HG03039 (cell line): Measurements from ENCODE around the gene ATP10A.

Experiments used
- ATAC-seq: cut with Tn5 transposase; IDR thresholded peaks from one replicate; pipeline ENCODE4 v1.9.1; 2021; ENCODE audit warnings: mild to moderate bottlenecking, moderate library complexity; ENCODE audit not compliant: unreplicated experiment

The ATP10A gene

GRCh38 chr15:25863111-25863967 is at the start of gene ATP10A:
Gene ATP10A, minus strand, starts transcription at chr15:25863327. Its CDS starts 231 bp downstream, at chr15:25863096.
- no peak for ATAC-seq

GRCh38 chr15:25912035-25912434 is 48.9 kb upstream of the ATP10A start:
- ATAC-seq = no peak

- no peak for ATAC-seq
Observed at GRCh38 chr15:25910832-25911231, 47.7 kb upstream of the ATP10A start.

GRCh38 chr15:25909806-25910205 is 46.7 kb upstream of the ATP10A start:
- no peak for ATAC-seq

- ATAC-seq = no peak
Observed at GRCh38 chr15:25909325-25909724, 46.2 kb upstream of the ATP10A start.

- ATAC-seq = no peak
Observed at GRCh38 chr15:25905140-25905539, 42.0 kb upstream of the ATP10A start.

- ATAC-seq = no peak
Observed at GRCh38 chr15:25903024-25903581, 40.0 kb upstream of the ATP10A start.

GRCh38 chr15:25901811-25902605 is 38.9 kb upstream of the ATP10A start:
- no peak for ATAC-seq

- no peak for ATAC-seq
Observed at GRCh38 chr15:25900901-25901300, 37.8 kb upstream of the ATP10A start.

GRCh38 chr15:25900431-25900830 is 37.3 kb upstream of the ATP10A start:
- ATAC-seq = no peak

- ATAC-seq = no peak
Observed at GRCh38 chr15:25899870-25900269, 36.7 kb upstream of the ATP10A start.

GRCh38 chr15:25897658-25898057 is 34.5 kb upstream of the ATP10A start:
- no peak for ATAC-seq

- no peak for ATAC-seq
Observed at GRCh38 chr15:25894371-25894902, 31.3 kb upstream of the ATP10A start.

- ATAC-seq = no peak
Observed at GRCh38 chr15:25893596-25893995, 30.5 kb upstream of the ATP10A start.

GRCh38 chr15:25892126-25892525 is 29.0 kb upstream of the ATP10A start:
- ATAC-seq = no peak

GRCh38 chr15:25891081-25891480 is 28.0 kb upstream of the ATP10A start:
- ATAC-seq = no peak

- no peak for ATAC-seq
Observed at GRCh38 chr15:25890529-25890928, 27.4 kb upstream of the ATP10A start.

- ATAC-seq = no peak
Observed at GRCh38 chr15:25887870-25888269, 24.7 kb upstream of the ATP10A start.

GRCh38 chr15:25886498-25887140 is 23.5 kb upstream of the ATP10A start:
- no peak for ATAC-seq

- ATAC-seq = no peak
Observed at GRCh38 chr15:25884370-25884769, 21.2 kb upstream of the ATP10A start.
